GM19467 (cell line): ENCODE measurements around the gene ANXA4.
"Not testable (repeated sequence)": the region's sequence is repeated elsewhere in the genome, so short reads cannot be mapped to it uniquely, and the experiment has no call there.

Source experiments
- ATAC-seq: cut with Tn5 transposase; IDR thresholded peaks from one replicate; pipeline ENCODE4 v1.9.1; 2021; ENCODE audit warnings: mild to moderate bottlenecking, moderate library complexity; ENCODE audit not compliant: unreplicated experiment

The ANXA4 gene

GRCh38 chr2:69718338-69718965 lies 23.5 kb upstream of the ANXA4 start:
- no peak for ATAC-seq

GRCh38 chr2:69720404-69720803 lies 21.5 kb upstream of the ANXA4 start:
- ATAC-seq: no peak

- no peak for ATAC-seq
Measured at GRCh38 chr2:69721022-69721421, 20.9 kb upstream of the ANXA4 start.

GRCh38 chr2:69723791-69724190 lies 18.1 kb upstream of the ANXA4 start:
- no peak for ATAC-seq

- ATAC-seq: peak; percentile 69
Measured at GRCh38 chr2:69724540-69725159, 17.3 kb upstream of the ANXA4 start.

GRCh38 chr2:69725706-69726360 lies 16.1 kb upstream of the ANXA4 start:
- ATAC-seq: no peak

- ATAC-seq: no peak
Measured at GRCh38 chr2:69729266-69729665, 12.7 kb upstream of the ANXA4 start.

- ATAC-seq: no peak
Measured at GRCh38 chr2:69729781-69730180, 12.2 kb upstream of the ANXA4 start.

GRCh38 chr2:69731147-69731970 lies 10.6 kb upstream of the ANXA4 start:
- ATAC-seq: no peak

- no peak for ATAC-seq
Measured at GRCh38 chr2:69733342-69734034, 8.4 kb upstream of the ANXA4 start.

GRCh38 chr2:69734035-69734611 lies 7.8 kb upstream of the ANXA4 start:
- no peak for ATAC-seq

GRCh38 chr2:69734854-69735544 lies 6.9 kb upstream of the ANXA4 start:
- ATAC-seq: no peak

- no peak for ATAC-seq
Measured at GRCh38 chr2:69735686-69736085, 6.2 kb upstream of the ANXA4 start.

GRCh38 chr2:69738149-69738548 lies 3.8 kb upstream of the ANXA4 start:
- not testable (repeated sequence) for ATAC-seq

- ATAC-seq: no peak
Measured at GRCh38 chr2:69740502-69740951, 1.4 kb upstream of the ANXA4 start.

- no peak for ATAC-seq
Measured at GRCh38 chr2:69741229-69741574, 732 bp upstream of the ANXA4 start.

- ATAC-seq: peak; percentile 21
Measured at GRCh38 chr2:69742322-69742952, 503 bp downstream of the ANXA4 start.

GRCh38 chr2:69743847-69744264 lies 1.9 kb downstream of the ANXA4 start:
- ATAC-seq: no peak

GRCh38 chr2:69744456-69744855 lies 2.5 kb downstream of the ANXA4 start:
- ATAC-seq: no peak
